WTC11 (cell line): ENCODE data around the gene PLA2G4E. TPM values are rescaled to one million over a fixed set of nuclear protein-coding genes. Genes with fewer than 3 reads are reported as not detected.

ENCODE experiments used
- ATAC-seq: fragments of 200-7000 bp; cut with Tn5 transposase; 2 replicates; pipeline ENCODE4 v1.10.0; 2021; ENCODE audit warnings: mild to moderate bottlenecking, moderate library complexity
- CTCF ChIA-PET: fragments of 300-600 bp; sonication (Branson Sonifier 250); formaldehyde crosslinking; loops from one replicate; lab custom pipeline; 2021; ENCODE audit warnings: antibody characterized with exemption; lab: Charles Lee
- POLR2A ChIA-PET: fragments of 350-600 bp; sonication (Branson Sonifier 250); formaldehyde crosslinking; loops from one replicate; lab custom pipeline; 2021; ENCODE audit warnings: antibody characterized with exemption; lab: Charles Lee
- DNase-seq: peaks from one replicate; pipeline ENCODE4 v3.0.0; 2021; ENCODE audit warnings: low spot score
- H3K27ac Mint-ChIP-seq: 2 replicates; pipeline ENCODE4 v1.8.0; 2021; ENCODE audit warnings: mixed read lengths
- H3K27me3 Mint-ChIP-seq: 2 replicates; pipeline ENCODE4 v1.8.0; 2021; ENCODE audit warnings: low read depth, mild to moderate bottlenecking, moderate library complexity, mixed read lengths
- H3K36me3 Mint-ChIP-seq: 2 replicates; pipeline ENCODE4 v1.8.0; 2021; ENCODE audit warnings: mixed read lengths
- H3K4me1 Mint-ChIP-seq: 2 replicates; pipeline ENCODE4 v1.8.0; 2022; ENCODE audit warnings: mixed read lengths
- H3K4me3 Mint-ChIP-seq: 2 replicates; pipeline ENCODE4 v1.8.0; 2021; ENCODE audit warnings: mild to moderate bottlenecking, moderate library complexity, mixed read lengths
- H3K9me3 Mint-ChIP-seq: 2 replicates; pipeline ENCODE4 v1.8.0; 2021; ENCODE audit warnings: mixed read lengths
- CREB1 ChIP-seq: sonication (generic); formaldehyde crosslinking; IDR thresholded peaks from 2 replicates; pipeline ENCODE4 v1.8.0; 2023; ENCODE audit warnings: mild to moderate bottlenecking, missing genetic modification reagents
- EMX1 ChIP-seq: fragments of 250-450 bp; sonication (Bioruptor Pico); IDR thresholded peaks from 2 replicates; pipeline ENCODE4 v1.8.0; 2021; ENCODE audit warnings: mild to moderate bottlenecking
- ETV6 ChIP-seq: sonication (generic); formaldehyde crosslinking; IDR thresholded peaks from 2 replicates; pipeline ENCODE4 v1.8.1; 2022; ENCODE audit warnings: mild to moderate bottlenecking, missing genetic modification reagents
- FOXK1 ChIP-seq: sonication (generic); formaldehyde crosslinking; IDR thresholded peaks from 2 replicates; pipeline ENCODE4 v1.8.0; 2022; ENCODE audit warnings: mild to moderate bottlenecking, moderate library complexity, missing genetic modification reagents
- NFYB ChIP-seq: sonication (generic); formaldehyde crosslinking; conservative IDR thresholded peaks from 2 replicates; pipeline ENCODE4 v1.8.0; 2022; ENCODE audit warnings: low read depth, missing genetic modification reagents
- NR3C1 ChIP-seq: sonication (generic); formaldehyde crosslinking; conservative IDR thresholded peaks from 2 replicates; pipeline ENCODE4 v1.8.1; 2023; ENCODE audit warnings: low read depth, mild to moderate bottlenecking, missing genetic modification reagents
- RELA ChIP-seq: sonication (generic); formaldehyde crosslinking; IDR thresholded peaks from 2 replicates; pipeline ENCODE4 v1.8.1; 2022; ENCODE audit warnings: missing genetic modification reagents, mild to moderate bottlenecking, borderline replicate concordance
- RORB ChIP-seq: fragments of 250-450 bp; sonication (Bioruptor Pico); IDR thresholded peaks from 2 replicates; pipeline ENCODE4 v1.9.0; 2021; ENCODE audit warnings: mild to moderate bottlenecking
- TCF7 ChIP-seq: sonication (generic); formaldehyde crosslinking; IDR thresholded peaks from 2 replicates; pipeline ENCODE4 v1.8.0; 2022; ENCODE audit warnings: mild to moderate bottlenecking, low read depth, missing genetic modification reagents, moderate library complexity
- ZNF121 ChIP-seq: sonication (generic); formaldehyde crosslinking; IDR thresholded peaks from 2 replicates; pipeline ENCODE4 v1.8.0; 2023; ENCODE audit warnings: missing genetic modification reagents
- ZNF396 ChIP-seq: fragments of 250-450 bp; sonication (Bioruptor Pico); IDR thresholded peaks from 2 replicates; pipeline ENCODE4 v1.8.0; 2021; ENCODE audit warnings: mild to moderate bottlenecking, moderate library complexity, borderline replicate concordance
- total RNA-seq: library from RNA; stranded (reverse); gene quantifications from 3 replicates; pipeline ENCODE4 v1.2.3, GENCODE V29; 2021
- TF ChIP-seq, protein P1 (sequence below): sonication (generic); formaldehyde crosslinking; IDR thresholded peaks from 2 replicates; pipeline ENCODE4 v1.8.1; 2023; ENCODE audit warnings: mild to moderate bottlenecking, missing genetic modification reagents
- TF ChIP-seq, protein P2 (sequence below): sonication (generic); formaldehyde crosslinking; IDR thresholded peaks from 2 replicates; pipeline ENCODE4 v1.8.1; 2023; ENCODE audit warnings: mild to moderate bottlenecking, missing genetic modification reagents, moderate library complexity
- TF ChIP-seq, protein P3 (sequence below): sonication (generic); formaldehyde crosslinking; IDR thresholded peaks from 2 replicates; pipeline ENCODE4 v1.8.1; 2022; ENCODE audit warnings: low read depth, mild to moderate bottlenecking, moderate library complexity, missing genetic modification reagents, borderline replicate concordance
- TF ChIP-seq, protein P4 (sequence below): fragments of 200-600 bp; IDR thresholded peaks from 2 replicates; pipeline ENCODE4 v1.8.0; 2022; ENCODE audit warnings: antibody characterized with exemption
- TF ChIP-seq, protein P5 (sequence below): sonication (generic); formaldehyde crosslinking; IDR thresholded peaks from 2 replicates; pipeline ENCODE4 v1.8.0; 2023; ENCODE audit warnings: mild to moderate bottlenecking, missing genetic modification reagents

PLA2G4E gene
- total RNA-seq, 1 experiment from 2014 or later = not detected

DNA sequence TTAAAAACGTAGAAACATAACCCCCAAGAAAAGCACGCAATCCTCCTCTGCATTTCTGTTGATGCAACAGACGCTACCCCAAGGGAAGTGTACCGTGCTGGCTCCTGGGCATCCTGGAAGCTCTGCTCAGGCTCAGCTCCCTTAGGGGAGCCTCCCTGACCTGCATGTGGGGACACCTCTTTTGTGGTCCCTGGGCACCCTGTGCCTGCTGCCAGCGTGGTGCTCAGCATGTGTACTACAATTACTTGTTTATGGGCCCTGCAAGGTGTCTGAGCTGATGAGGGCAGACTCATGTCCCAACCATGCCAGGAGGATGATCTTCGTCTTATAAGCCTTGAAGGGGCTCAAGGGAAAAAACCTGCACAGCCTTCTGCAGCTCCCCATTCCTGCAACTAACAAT, 66.8 kb downstream of the PLA2G4E start:
- H3K27ac Mint-ChIP-seq = no peak overlapping the region
- no peak overlapping the region for H3K4me3 Mint-ChIP-seq
- POLR2A ChIA-PET = no interaction called here
- H3K27me3 Mint-ChIP-seq = no peaks in the 10 kb centered on the region
- ATAC-seq = no peak
- TF ChIP-seq TCF7 = no peak
- TF ChIP-seq, protein P1, sequence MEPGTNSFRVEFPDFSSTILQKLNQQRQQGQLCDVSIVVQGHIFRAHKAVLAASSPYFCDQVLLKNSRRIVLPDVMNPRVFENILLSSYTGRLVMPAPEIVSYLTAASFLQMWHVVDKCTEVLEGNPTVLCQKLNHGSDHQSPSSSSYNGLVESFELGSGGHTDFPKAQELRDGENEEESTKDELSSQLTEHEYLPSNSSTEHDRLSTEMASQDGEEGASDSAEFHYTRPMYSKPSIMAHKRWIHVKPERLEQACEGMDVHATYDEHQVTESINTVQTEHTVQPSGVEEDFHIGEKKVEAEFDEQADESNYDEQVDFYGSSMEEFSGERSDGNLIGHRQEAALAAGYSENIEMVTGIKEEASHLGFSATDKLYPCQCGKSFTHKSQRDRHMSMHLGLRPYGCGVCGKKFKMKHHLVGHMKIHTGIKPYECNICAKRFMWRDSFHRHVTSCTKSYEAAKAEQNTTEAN (CRISPR knock-in tag) = no peak
- TF ChIP-seq, protein P2, sequence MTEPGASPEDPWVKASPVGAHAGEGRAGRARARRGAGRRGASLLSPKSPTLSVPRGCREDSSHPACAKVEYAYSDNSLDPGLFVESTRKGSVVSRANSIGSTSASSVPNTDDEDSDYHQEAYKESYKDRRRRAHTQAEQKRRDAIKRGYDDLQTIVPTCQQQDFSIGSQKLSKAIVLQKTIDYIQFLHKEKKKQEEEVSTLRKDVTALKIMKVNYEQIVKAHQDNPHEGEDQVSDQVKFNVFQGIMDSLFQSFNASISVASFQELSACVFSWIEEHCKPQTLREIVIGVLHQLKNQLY (CRISPR knock-in tag) = no peak
- TF ChIP-seq EMX1 (CRISPR knock-in tag) = no peak
- no peaks in the 10 kb centered on the region for H3K9me3 Mint-ChIP-seq
- CTCF ChIA-PET = interaction anchor here (1.3 to 2.0 kb wide), 2 partner anchors 19 to 130 kb away, joined by 4 to 8 read pairs; partner anchors contain the start of gene EHD4
- no peak for DNase-seq
- H3K36me3 Mint-ChIP-seq = peaks cover 14% of the 10 kb centered on the region
- H3K4me1 Mint-ChIP-seq = peaks cover 24% of the 10 kb centered on the region

DNA sequence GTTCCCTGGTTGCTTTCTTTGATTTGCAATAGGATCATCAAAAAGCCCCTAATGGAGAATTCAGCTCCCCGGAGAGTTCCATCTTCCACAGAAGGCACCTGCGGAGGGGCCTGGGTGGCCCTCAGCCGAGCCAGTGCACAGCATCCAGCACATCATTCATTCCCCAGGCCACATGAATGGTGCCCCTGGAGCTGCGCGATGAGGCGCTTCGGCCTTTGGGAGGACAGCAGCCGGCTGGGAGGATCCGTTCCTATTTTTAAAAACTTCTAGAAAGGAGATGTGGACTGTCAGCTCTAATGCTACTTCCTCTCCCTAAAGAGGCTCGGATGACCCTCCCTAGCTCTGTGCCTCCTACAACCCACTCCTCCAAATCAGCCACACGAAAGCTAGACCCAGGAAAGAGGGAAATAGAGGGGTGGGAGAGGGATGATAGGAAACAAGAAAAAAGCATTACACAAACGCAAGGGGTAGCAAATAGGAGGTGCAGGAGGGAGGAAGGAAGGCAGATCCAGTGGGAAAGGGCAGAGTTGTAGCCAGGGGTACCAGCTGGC, 68.8 kb downstream of the PLA2G4E start:
- ATAC-seq (no peak), DNase-seq (no peak)
- no peaks in the 10 kb centered on the region for H3K9me3 Mint-ChIP-seq
- ChIA-PET POLR2A (no interaction called here), CTCF (interaction anchor here (1.3 to 2.0 kb wide), 3 partner anchors 21 to 47 kb away, joined by 4 to 8 read pairs (median 6); partner anchors contain the start of gene EHD4)
- no peak overlapping the region for H3K4me3 Mint-ChIP-seq
- no peak overlapping the region; the same call in 1 of the 2 replicates for H3K27ac Mint-ChIP-seq
- H3K27me3 Mint-ChIP-seq = no peaks in the 10 kb centered on the region
- H3K36me3 Mint-ChIP-seq = peaks cover 14% of the 10 kb centered on the region
- TF ChIP-seq RORB (CRISPR knock-in tag) (no peak), NR3C1 (CRISPR knock-in tag) (no peak)
- TF ChIP-seq, protein P3, sequence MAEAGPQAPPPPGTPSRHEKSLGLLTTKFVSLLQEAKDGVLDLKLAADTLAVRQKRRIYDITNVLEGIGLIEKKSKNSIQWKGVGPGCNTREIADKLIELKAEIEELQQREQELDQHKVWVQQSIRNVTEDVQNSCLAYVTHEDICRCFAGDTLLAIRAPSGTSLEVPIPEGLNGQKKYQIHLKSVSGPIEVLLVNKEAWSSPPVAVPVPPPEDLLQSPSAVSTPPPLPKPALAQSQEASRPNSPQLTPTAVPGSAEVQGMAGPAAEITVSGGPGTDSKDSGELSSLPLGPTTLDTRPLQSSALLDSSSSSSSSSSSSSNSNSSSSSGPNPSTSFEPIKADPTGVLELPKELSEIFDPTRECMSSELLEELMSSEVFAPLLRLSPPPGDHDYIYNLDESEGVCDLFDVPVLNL (CRISPR knock-in tag) = no peak
- TF ChIP-seq, protein P4, sequence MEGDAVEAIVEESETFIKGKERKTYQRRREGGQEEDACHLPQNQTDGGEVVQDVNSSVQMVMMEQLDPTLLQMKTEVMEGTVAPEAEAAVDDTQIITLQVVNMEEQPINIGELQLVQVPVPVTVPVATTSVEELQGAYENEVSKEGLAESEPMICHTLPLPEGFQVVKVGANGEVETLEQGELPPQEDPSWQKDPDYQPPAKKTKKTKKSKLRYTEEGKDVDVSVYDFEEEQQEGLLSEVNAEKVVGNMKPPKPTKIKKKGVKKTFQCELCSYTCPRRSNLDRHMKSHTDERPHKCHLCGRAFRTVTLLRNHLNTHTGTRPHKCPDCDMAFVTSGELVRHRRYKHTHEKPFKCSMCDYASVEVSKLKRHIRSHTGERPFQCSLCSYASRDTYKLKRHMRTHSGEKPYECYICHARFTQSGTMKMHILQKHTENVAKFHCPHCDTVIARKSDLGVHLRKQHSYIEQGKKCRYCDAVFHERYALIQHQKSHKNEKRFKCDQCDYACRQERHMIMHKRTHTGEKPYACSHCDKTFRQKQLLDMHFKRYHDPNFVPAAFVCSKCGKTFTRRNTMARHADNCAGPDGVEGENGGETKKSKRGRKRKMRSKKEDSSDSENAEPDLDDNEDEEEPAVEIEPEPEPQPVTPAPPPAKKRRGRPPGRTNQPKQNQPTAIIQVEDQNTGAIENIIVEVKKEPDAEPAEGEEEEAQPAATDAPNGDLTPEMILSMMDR = no peak
- peaks cover 28% of the 10 kb centered on the region for H3K4me1 Mint-ChIP-seq

DNA sequence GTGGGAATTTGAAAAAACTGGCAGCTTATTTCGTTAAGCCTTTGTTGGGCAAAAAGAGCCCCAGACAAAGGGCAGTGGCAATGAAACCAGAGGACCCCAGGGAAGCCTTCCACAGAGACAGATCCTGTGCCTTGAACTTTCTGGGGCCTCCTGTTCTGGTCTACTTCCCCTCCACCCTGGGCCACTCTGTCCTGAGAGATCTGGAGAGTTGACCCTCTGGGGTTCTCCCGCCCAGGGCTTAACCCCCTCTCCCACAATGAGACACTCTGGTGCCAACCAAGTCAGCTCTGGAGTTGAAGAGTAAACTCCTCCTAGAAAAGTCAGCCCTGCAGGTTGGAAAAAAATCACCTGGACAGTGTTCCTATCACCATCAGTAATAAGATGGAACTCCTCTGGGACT, 69.3 kb downstream of the PLA2G4E start:
- H3K9me3 Mint-ChIP-seq = no peaks in the 10 kb centered on the region
- no peak for DNase-seq
- POLR2A ChIA-PET = no interaction called here
- TF ChIP-seq RELA (no peak), ZNF121 (CRISPR knock-in tag) (no peak), ZNF396 (CRISPR knock-in tag) (no peak), NFYB (CRISPR knock-in tag) (no peak), ETV6 (no peak), CREB1 (CRISPR knock-in tag) (no peak), FOXK1 (CRISPR knock-in tag) (no peak)
- TF ChIP-seq, protein P1 (CRISPR knock-in tag) = no peak
- TF ChIP-seq, protein P5, sequence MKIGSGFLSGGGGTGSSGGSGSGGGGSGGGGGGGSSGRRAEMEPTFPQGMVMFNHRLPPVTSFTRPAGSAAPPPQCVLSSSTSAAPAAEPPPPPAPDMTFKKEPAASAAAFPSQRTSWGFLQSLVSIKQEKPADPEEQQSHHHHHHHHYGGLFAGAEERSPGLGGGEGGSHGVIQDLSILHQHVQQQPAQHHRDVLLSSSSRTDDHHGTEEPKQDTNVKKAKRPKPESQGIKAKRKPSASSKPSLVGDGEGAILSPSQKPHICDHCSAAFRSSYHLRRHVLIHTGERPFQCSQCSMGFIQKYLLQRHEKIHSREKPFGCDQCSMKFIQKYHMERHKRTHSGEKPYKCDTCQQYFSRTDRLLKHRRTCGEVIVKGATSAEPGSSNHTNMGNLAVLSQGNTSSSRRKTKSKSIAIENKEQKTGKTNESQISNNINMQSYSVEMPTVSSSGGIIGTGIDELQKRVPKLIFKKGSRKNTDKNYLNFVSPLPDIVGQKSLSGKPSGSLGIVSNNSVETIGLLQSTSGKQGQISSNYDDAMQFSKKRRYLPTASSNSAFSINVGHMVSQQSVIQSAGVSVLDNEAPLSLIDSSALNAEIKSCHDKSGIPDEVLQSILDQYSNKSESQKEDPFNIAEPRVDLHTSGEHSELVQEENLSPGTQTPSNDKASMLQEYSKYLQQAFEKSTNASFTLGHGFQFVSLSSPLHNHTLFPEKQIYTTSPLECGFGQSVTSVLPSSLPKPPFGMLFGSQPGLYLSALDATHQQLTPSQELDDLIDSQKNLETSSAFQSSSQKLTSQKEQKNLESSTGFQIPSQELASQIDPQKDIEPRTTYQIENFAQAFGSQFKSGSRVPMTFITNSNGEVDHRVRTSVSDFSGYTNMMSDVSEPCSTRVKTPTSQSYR = no peak
- H3K27me3 Mint-ChIP-seq = no peaks in the 10 kb centered on the region
- ATAC-seq = no peak
- H3K27ac Mint-ChIP-seq = peak overlapping the region; percentile 32; the same call in 1 of the 2 replicates
- CTCF ChIA-PET = interaction anchor here (1.6 kb wide), 1 partner anchor 47 kb away, joined by 6 read pairs; no protein-coding TSS in a partner anchor
- H3K4me1 Mint-ChIP-seq = peaks cover 23% of the 10 kb centered on the region
- H3K4me3 Mint-ChIP-seq = no peak overlapping the region
- H3K36me3 Mint-ChIP-seq = peaks cover 14% of the 10 kb centered on the region
